ENCODE results near the gene BUB1B.

- TF ChIP-seq CTCF (conservative IDR thresholded peaks at IDR 0.05) (no peak), ZFX (IDR thresholded peaks at IDR 0.05) (no peak)
Measured at GRCh38 chr15:40248006-40248783, 87.3 kb downstream of the BUB1B start.

Data from C4-2B (cell line).